HTR-8/SVneo (cell line): Measurements from ENCODE around the gene LRP10.

Experiments used
- DNase-seq: peaks from one replicate; pipeline ENCODE4 v3.0.0; 2011; ENCODE audit warnings: low spot score, mixed read lengths; ENCODE audit not compliant: insufficient read length
- FAIRE-seq: peaks from 2 replicates; lab custom pipeline; 2011; peaks lifted over from hg19 to GRCh38; lab: Jason Lieb, UNC

Gene LRP10

DNA sequence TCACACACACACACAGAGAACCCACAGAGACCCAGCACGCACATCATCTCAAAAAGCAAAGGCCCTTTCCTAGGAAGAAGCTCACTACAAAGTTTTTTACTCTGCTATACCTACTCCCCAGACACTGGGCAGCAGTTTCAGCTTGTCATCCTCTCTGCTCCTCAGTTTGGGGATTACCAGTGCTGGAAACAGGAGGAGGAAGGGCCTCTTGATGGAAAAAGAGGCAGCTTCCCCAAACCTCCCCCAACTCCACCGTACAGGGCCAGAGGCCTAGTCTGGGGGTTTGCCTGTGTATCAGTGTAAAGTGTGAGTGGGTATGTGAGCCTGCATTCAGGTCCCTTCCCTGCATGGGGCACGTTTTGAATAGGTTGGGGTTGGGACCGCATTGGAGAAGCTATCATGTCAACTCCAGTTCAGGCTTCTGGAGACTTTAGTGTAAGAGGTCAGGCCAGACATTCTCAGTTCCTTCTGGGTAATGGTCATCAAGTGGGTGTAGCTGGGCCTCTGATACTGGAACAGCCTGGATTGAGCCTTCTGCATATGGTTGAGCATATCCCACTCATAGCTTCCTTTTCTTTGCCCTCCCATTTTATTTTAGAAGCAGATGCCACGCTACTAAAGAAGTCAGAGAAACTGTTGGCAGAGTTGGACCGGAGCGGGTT lies 12.7 kb downstream of the LRP10 start:
- FAIRE-seq = no peak
- DNase-seq = no peak

- FAIRE-seq = no peak
- DNase-seq = no peak
These were observed 13.4 kb downstream of the LRP10 start for GRCh38 chr14:22884738-22885523.

GRCh38 chr14:22885975-22886374 lies 14.4 kb downstream of the LRP10 start:
- no peak for DNase-seq
- no peak for FAIRE-seq

- no peak for DNase-seq
- FAIRE-seq = no peak
These were observed 15.1 kb downstream of the LRP10 start for GRCh38 chr14:22886500-22887259.

GRCh38 chr14:22887260-22887989 lies 15.9 kb downstream of the LRP10 start:
- peak; percentile 40 for DNase-seq
- FAIRE-seq = no peak

- no peak for FAIRE-seq
These were observed 16.4 kb downstream of the LRP10 start for GRCh38 chr14:22887990-22888378.

DNA sequence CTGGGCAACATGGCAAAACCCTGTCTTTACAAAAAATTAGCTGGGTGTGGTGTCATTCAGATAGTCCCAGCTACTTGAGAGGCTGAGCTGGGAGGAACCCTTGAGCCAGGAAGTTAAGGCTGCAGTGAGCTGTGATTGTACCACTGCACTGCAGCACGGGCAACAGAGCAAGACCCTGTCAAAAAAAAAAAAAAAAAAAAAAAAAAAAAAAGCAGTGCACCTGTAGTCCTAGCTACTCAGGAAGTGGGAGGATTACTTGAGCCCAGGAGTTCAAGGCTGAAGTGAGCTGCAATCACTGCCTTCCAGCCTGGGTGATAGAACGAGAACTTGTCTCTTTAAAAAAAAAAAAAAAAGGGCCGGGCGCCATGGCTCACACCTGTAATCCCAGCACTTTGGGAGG lies 17.1 kb downstream of the LRP10 start:
- DNase-seq (no peak), FAIRE-seq (no peak)

More at GRCh38 chr14:22887990-22888378, 16.4 kb downstream of the LRP10 start:
- no peak for DNase-seq

GRCh38 chr14:22890416-22890815 lies 18.9 kb downstream of the LRP10 start:
- DNase-seq (no peak), FAIRE-seq (no peak)

DNA sequence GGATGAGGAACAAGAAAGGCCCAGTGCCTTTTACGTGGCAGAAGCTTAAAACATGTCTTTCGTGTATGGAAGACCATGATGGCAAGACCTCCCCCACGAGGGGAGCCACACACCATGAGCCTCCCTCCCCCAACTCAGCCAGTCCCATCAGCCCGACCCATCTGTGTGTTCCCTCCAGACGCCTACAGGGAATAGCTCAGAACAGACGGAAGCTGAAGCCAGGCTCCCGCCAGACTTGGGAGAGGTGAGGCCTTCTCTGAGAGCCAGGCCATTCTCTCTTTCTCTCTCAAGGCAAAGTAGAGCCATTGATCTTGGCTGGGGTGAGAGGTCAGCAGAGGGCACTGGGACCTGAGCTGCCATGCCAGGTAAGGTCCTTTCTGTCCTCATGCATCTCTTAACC lies 20.9 kb downstream of the LRP10 start:
- FAIRE-seq = no peak
- DNase-seq = no peak

DNA sequence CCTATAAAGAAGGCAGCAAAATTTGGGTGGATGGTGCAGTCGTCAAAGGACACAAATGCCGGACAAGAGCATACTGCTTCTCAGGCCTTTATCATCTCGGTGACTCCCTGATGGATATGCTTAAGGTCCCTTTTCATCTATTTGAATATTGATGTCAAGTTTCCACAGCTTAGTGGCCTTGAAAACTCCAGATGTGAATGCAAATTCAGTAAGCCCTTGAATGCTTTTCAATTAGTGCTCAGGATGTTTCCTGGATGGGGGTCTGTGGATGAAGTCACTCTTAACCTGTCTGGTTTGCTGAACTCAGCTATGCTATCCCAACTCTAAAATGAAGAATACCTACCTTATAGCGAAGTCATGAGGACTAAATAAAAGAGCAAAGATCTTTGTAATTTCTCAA lies 22.2 kb downstream of the LRP10 start:
- no peak for FAIRE-seq

DNA sequence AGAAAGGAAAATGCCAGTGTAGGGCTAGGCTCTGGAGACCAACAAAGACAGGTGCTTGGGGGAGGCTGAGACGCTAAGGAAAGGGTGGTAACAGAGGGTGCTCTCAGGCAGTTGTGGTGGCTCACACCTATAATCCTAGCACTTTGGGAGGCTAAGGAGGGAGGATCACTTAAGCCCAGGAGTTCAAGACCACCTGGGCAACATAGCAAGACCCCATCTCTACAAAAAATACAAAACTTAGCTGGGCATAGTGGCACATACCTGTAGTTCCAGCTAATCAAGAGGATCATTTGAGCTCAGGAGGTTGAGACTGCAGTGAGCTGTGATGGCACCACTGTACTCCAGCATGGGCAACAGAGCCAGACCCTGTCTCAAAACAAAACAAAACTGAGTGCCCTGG lies 23.9 kb downstream of the LRP10 start:
- no peak for DNase-seq
- no peak for FAIRE-seq

More for the DNA sequence above, 22.2 kb downstream of the LRP10 start:
- DNase-seq = no peak

DNA sequence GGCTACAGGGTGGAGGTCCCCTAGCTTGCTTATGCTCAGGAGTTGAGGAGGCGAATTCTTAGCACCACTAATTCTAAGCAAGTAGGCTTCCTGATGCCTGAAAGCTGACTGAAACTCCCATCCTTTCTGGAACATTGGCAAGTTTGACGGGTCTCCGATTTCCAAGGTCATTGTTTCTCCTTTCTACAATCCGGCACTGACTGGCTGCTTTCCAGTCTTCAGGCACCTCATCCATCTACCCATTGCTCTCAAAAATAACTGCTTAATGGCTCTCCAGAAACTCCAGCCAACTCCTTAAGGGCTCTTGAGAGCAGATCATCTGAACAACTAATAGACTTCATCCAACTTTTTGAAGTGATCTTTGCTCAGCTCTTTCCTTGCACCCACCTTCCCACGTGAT lies 24.8 kb downstream of the LRP10 start:
- DNase-seq = no peak
- no peak for FAIRE-seq

GRCh38 chr14:22896760-22897159 lies 25.2 kb downstream of the LRP10 start:
- DNase-seq (no peak), FAIRE-seq (no peak)

GRCh38 chr14:22897357-22897756 lies 25.8 kb downstream of the LRP10 start:
- no peak for FAIRE-seq
- DNase-seq = no peak

DNA sequence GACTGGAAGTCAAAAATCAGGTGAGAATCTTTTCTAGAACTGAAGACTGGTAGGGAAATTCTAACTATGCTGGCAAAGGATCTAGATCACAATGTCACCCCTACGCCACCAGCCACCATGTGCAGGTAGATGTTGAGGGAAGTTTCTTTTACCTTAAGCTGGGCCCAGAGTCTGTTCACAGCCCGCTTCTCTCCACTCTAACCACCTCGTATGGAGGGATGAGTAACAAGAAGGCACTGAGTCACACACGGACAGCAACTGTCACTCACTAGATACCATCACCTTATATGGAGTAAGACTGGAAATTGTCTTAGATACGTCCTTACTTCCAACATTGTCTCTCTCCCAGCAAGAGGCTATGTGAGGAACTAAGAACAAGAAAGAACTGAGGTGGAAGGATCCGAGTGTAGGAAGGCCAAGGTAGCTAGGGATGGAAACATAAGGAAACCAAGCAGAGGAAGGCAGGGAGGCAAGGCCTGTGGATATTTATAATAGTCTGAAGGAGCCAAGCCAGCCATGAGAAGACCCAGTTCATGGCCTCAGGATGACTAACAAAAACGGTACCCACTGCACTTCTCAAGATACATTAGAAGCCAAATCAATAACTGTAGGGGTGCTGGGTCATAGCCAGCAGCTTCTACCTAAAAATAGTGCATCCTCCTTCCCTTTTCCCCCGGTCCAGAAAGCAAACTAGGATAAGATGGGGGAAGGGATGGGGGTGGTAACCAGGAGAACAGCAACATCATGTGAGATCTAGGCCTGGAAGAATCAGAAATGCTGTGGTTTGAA lies 27.0 kb downstream of the LRP10 start:
- no peak for FAIRE-seq
- DNase-seq = no peak

DNA sequence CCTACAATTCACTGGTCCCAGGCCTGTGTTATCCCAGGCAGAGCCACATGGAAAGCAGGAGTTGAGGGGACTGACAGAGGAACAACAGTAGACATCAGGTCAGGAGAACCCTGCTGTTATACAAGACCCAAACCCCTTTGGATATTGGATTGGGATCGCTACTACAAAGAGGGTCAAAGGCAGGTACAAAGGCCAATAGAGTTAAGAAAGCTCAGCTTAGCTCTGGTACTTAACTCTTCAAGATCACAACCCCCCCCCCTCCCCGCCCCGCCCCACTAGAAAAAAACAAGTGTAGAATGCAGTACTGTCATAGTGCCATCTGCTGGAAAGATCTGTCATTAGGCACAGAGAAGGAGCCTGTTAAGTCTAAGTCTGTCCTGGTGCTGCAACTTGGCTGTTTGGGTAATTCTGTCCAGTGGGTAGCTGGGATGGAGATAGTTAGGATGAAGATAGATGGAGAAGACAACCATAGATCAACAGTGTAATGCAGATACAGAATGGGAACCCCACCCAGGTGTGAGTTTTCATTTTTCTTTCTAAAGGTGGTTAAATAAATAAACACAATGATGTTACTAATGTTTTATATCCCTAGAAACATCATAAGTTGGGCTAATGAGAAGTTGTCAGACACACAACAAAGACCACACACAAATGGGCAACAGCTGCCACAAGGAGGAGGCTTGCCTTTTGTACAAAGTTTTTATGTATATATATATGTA lies 28.7 kb downstream of the LRP10 start:
- FAIRE-seq = no peak

DNA sequence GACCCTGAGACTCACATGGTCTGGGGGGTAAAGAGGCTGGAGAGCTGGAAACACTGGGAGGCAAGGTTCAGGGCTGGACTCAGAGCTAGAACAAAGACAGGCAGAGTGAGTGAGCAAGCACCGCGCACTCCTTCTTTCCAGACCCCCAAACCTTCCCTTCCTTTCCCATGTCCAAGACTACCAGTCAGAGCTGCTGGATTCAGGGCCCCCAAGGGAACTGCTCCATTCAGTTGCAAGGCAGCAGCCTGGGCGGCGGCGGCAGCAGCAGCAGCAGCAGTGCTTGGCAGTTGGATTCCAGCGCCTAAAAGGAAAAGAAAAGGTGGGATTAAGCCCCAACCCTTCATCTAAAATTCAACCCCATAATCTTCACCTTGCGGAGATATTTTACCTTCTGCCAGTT lies 30.3 kb downstream of the LRP10 start:
- no peak for DNase-seq
- FAIRE-seq = no peak

More for the DNA sequence above, 28.7 kb downstream of the LRP10 start:
- peak; percentile 31 for DNase-seq

DNA sequence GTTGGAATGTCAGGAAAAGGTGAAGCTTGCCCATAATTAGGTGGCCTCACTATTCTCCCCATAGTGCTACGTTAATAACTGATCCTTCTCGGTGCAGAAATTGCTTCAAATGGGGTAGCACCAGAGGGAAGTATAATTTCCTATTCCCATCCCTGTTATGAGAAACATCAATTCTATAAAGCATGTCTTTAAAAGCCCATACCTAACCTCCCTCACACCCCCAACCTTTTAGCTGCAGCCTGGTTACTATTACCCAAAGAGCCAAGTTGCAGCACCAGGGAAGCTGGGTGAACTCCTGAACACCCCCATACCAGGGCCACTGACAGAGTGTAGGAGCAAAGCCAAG lies 32.2 kb downstream of the LRP10 start:
- no peak for FAIRE-seq

GRCh38 chr14:22905627-22906026 lies 34.1 kb downstream of the LRP10 start:
- no peak for FAIRE-seq
- no peak for DNase-seq

More for the DNA sequence above, 32.2 kb downstream of the LRP10 start:
- DNase-seq = no peak
